ENCODE data around the gene TUBB2B.

Gene TUBB2B

GRCh38 chr6:3261518-3261820 is 34.0 kb upstream of the TUBB2B start:
- no peak for TF ChIP-seq RAD21 (IDR thresholded peaks at IDR 0.05; ENCODE audit: low read depth)
- no peak for TF ChIP-seq TEAD4 (IDR thresholded peaks at IDR 0.05)
- no peak for TF ChIP-seq NFIC (IDR thresholded peaks at IDR 0.05)
- TF ChIP-seq USF1 (IDR thresholded peaks at IDR 0.05) = no peak
- TF ChIP-seq FOXM1 (IDR thresholded peaks at IDR 0.05; ENCODE audit: borderline replicate concordance, low read depth) = no peak
- no peak for TF ChIP-seq REST (IDR thresholded peaks at IDR 0.05; ENCODE audit: low read depth)
- no peak for TF ChIP-seq CREB1 (IDR thresholded peaks at IDR 0.05; ENCODE audit: low read depth)

DNA sequence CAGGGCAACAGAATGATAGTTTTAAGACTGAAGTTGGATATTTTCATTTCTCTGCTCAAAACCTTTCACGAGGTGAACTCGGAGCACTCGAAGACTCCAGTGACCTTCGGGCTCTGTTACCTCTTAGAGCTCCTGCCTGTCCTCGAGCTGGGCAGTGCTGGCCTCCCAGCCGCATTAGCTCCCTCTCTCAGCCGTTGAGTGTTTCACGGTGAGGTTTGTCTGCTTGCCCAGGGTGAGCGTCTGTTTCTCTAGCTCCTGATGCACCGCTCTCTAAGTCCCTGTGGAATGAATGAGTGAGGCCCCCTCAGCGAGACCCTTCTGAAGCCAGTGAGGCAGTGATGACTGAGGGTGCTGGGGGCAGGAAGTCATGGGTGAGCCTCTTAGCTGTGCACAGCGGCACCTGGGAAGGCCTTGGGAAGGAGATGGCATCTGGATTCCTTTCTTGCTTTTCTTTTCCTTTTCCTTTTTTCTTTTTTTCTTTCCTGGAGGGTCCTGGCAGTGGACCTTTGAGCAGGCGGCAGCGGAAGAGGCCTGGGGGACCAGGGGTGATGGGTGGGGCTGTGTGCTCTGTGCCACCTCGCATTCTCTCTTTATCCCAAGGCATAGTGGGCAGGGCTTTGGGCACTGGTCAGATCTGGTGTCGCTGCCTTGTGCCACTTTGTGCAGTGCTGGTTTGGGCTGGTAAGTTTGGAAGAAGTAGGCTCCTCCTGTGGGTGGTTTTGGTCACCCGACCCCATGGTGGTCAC is 33.5 kb upstream of the TUBB2B start:
- no peak for TF ChIP-seq EGR1 (IDR thresholded peaks at IDR 0.05)
- no peak for TF ChIP-seq CEBPB (IDR thresholded peaks at IDR 0.05)
- no peak for TF ChIP-seq RAD21 (IDR thresholded peaks at IDR 0.05; ENCODE audit: low read depth)
- no peak for TF ChIP-seq TAF1 (IDR thresholded peaks at IDR 0.05; ENCODE audit: low read depth)
- no peak for TF ChIP-seq CREB1 (IDR thresholded peaks at IDR 0.05; ENCODE audit: low read depth)
- TF ChIP-seq ZBTB7A (IDR thresholded peaks at IDR 0.05; ENCODE audit: low read depth) = no peak
- TF ChIP-seq TEAD4 (IDR thresholded peaks at IDR 0.05) = no peak

GRCh38 chr6:3260296-3260695 is 32.8 kb upstream of the TUBB2B start:
- TF ChIP-seq, protein P1, sequence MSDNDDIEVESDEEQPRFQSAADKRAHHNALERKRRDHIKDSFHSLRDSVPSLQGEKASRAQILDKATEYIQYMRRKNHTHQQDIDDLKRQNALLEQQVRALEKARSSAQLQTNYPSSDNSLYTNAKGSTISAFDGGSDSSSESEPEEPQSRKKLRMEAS (IDR thresholded peaks at IDR 0.05) = no peak
- TF ChIP-seq NFIC (IDR thresholded peaks at IDR 0.05) = no peak
- TF ChIP-seq ZBTB7A (IDR thresholded peaks at IDR 0.05; ENCODE audit: low read depth) = no peak
- TF ChIP-seq FOXM1 (IDR thresholded peaks at IDR 0.05; ENCODE audit: borderline replicate concordance, low read depth) = no peak
- no peak for TF ChIP-seq CEBPB (IDR thresholded peaks at IDR 0.05)
- no peak for TF ChIP-seq EGR1 (IDR thresholded peaks at IDR 0.05)
- no peak for TF ChIP-seq RAD21 (IDR thresholded peaks at IDR 0.05; ENCODE audit: low read depth)
- TF ChIP-seq REST (IDR thresholded peaks at IDR 0.05; ENCODE audit: low read depth) = no peak
- no peak for TF ChIP-seq TAF1 (IDR thresholded peaks at IDR 0.05; ENCODE audit: low read depth)
- no peak for TF ChIP-seq USF1 (IDR thresholded peaks at IDR 0.05)
- TF ChIP-seq EP300 (IDR thresholded peaks at IDR 0.05; ENCODE audit: borderline replicate concordance) = no peak
- TF ChIP-seq TEAD4 (IDR thresholded peaks at IDR 0.05) = no peak
- no peak for TF ChIP-seq TCF12 (IDR thresholded peaks at IDR 0.05; ENCODE audit: low read depth)
- no peak for TF ChIP-seq CREB1 (IDR thresholded peaks at IDR 0.05; ENCODE audit: low read depth)
- TF ChIP-seq YY1 (IDR thresholded peaks at IDR 0.05; ENCODE audit: low read depth) = no peak

DNA sequence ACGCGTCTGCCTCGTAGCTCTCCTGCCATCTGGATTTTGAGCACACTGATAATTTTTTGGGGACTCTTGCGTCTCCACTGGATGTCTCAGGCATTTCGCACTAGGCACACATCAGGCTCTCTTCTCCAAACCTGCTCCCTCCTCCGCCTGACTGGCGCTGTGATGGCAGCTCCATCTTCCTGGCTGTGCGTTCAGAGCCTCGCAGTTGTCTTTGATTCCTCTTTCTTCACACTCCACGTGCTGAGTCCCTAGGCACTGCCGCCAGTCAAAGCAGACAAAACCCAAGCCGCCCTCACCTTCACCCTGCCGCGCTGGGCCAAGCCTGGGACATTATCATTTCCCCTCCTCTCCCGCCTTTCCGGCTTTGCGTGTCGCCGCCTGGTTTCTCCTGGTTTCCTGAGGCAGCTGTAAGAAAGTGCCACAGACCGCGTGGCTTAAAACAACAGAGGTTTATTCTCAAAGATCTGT is 32.1 kb upstream of the TUBB2B start:
- no peak for TF ChIP-seq CREB1 (IDR thresholded peaks at IDR 0.05; ENCODE audit: low read depth)
- TF ChIP-seq, protein P1 (IDR thresholded peaks at IDR 0.05) = peak; percentile 88

DNA sequence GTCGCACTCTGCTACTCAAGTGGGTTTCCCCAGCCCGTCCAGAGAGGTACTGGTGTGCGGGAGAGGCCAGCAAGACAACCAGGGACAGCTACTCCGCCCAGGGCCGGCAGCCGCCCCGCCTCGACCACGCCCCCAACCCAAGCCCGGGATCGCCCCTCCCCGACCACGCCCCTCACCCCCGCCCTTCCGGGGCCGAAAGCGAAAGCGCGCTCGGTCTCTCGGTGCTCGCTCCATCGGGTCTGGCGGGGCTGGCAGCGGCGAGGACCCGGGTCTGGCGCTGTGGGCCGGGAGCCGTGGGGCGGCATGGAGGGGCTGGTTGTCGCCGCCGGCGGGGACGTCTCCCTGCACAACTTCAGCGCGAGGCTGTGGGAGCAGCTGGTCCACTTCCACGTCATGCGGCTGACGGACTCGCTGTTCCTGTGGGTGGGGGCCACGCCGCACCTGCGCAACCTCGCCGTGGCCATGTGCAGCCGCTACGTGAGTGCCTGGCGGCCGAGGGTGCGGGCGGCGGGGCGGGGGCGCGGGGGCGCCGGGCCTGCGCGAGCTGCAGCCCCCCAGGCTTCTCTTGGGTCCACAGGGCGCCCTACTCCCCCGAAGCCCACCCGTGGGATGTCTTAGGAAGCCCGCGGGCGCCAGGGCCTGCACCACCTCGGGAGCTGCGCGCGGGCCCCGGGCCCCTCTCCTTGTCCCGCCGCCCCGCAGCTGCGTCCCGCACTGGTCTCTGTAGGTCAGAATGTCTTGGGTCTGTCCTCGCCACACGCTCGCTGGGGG is 31.5 kb upstream of the TUBB2B start, which contains the start of gene PSMG4:
Gene PSMG4, plus strand, starts transcription at position 228 of the 771 bp plus-strand sequence. Its CDS starts 76 bp downstream, at position 304.
- TF ChIP-seq YY1 (IDR thresholded peaks at IDR 0.05; ENCODE audit: low read depth) = peak; percentile 78
- peak; percentile 71; the same call in 1 of the 2 replicates for TF ChIP-seq TAF1 (IDR thresholded peaks at IDR 0.05; ENCODE audit: low read depth)
- 0 out of 2 replicates have a peak, but pooled peaks have one; percentile 16 for TF ChIP-seq TEAD4 (IDR thresholded peaks at IDR 0.05)
- TF ChIP-seq, protein P1 (IDR thresholded peaks at IDR 0.05) = peak; percentile 88
- no peak for TF ChIP-seq CREB1 (IDR thresholded peaks at IDR 0.05; ENCODE audit: low read depth)
- no peak for TF ChIP-seq USF1 (IDR thresholded peaks at IDR 0.05)

Measured in Ishikawa (cell line).